Measurements from ENCODE around the gene CD47.

CD47 gene

DNA sequence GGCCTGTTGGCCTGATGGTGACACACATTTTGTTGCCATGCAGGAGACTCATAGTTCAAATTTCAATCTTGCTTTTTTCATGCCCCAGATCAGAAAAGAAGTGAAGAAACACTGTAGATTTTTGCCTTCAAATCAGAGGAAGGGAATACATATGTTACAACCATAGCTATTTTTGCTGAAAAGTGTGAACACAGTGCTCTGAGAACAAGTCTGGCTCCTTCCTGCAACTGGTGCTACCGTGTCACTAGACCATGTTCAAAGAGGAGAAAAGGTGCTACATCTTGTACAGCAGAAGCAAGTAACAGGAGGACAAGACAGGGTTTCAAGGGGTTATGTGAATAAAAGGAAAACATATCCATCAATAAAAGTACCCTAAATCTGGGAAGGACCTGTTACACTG, 44.6 kb downstream of the CD47 start:
- DNase-seq: no peak

- no peak for DNase-seq
Observed at GRCh38 chr3:108044699-108045098, 46.1 kb downstream of the CD47 start.

DNA sequence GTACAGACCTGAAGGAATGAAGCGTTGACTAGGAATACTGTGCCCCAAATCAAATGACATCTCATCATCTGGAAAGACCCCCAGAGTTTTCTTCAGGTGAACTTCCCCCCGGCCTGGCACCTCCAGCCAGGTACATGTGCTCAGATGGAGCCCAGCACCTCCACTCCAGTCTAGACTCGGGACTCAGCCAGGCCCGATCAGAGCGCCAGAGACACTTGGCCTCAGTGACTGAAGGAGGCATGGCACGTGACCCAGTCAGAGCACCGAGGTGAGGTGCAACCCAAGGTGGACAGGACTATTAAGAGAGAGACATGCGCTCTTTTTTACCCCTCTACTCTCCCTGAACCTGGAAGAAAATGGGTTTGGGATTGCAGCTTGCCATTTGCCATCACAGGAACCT, 48.5 kb downstream of the CD47 start:
- DNase-seq: no peak

- no peak for DNase-seq
Observed at GRCh38 chr3:108041253-108041652, 49.6 kb downstream of the CD47 start.

GRCh38 chr3:108037770-108038169, 53.1 kb downstream of the CD47 start:
- DNase-seq: no peak

GRCh38 chr3:108036984-108037741, 53.7 kb downstream of the CD47 start:
- no peak for DNase-seq

DNA sequence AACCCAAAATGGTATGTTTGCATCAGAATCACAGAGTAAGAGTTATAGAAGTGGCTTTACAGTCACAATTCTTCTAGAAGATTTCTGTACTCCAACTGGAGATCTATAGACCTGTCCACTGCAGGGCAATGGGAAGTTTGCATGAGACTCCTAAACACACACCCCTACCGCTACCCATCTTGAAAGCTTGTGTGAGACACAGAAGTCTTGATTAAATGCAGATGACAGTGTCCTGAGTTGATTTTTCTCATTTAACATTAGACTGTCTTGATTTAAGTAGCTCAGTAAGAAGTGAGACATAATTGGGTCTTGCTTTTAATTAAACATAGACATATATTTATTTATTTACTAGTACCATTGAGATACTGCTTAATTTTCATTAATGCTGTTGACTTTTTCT, 54.4 kb downstream of the CD47 start:
- DNase-seq: no peak

DNA sequence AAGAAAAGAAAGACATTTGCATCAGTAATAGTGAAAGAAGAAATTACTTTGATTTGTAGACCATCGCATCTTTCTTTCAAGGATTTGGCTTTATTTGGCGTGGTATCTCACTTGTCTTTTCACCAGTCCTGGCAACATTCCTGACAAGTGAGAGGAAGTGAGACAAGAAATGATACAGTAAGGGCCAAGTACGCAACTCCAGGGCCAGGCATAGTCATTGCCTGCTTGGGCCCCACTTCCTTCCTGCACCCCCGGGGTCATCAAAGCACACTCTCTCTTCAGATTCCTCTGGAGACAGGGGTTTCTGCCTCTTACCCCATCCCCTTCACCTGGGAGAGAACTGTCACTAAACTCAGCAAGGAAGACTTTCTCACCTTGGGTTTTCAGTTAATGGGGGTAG, 55.1 kb downstream of the CD47 start:
- DNase-seq: peak in 1 of 2 donors; percentile 17

- no peak for DNase-seq
Observed at GRCh38 chr3:108031895-108032294, 58.9 kb downstream of the CD47 start.

- DNase-seq: no peak
Observed at GRCh38 chr3:108030960-108031359, 59.9 kb downstream of the CD47 start.

DNA sequence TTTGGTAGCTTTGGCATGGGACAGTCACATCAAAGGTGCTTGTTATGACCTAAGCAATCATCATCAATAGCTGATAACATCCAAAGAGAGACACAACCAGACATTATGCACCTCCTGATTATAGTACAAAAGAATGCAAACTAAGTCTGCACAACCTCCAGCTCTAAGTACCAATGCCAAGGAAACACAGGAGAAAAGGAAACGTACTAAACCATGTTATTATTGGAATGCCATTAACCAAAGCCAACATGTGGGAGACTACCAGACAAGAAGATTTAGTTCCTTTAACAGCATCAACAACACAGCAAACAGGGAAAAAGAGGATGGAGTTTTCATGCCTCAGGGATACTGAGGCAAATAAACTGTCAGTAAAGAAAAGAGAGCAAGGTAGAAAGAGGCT, 61.4 kb downstream of the CD47 start:
- no peak for DNase-seq

DNA sequence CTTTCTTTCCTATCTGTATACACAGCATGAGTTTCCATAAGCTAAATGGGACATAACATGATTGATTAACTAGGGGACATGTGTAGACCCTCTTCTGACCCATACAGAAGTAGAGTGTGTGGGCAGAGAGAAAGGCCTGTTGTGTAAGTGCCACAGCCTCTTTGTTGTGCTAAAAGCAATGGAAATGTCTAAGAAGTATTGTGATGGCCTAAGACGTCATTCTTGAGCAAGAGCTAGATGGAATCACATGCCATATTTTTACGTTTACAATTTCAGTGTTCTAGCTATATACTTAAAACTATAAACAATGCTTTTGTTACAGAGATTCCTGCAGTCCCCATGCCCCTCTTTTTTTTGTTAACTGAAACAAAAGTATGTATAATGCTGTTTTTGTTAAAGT, 61.9 kb downstream of the CD47 start:
- DNase-seq: no peak

GRCh38 chr3:108025177-108025576, 65.7 kb downstream of the CD47 start:
- DNase-seq: no peak

DNA sequence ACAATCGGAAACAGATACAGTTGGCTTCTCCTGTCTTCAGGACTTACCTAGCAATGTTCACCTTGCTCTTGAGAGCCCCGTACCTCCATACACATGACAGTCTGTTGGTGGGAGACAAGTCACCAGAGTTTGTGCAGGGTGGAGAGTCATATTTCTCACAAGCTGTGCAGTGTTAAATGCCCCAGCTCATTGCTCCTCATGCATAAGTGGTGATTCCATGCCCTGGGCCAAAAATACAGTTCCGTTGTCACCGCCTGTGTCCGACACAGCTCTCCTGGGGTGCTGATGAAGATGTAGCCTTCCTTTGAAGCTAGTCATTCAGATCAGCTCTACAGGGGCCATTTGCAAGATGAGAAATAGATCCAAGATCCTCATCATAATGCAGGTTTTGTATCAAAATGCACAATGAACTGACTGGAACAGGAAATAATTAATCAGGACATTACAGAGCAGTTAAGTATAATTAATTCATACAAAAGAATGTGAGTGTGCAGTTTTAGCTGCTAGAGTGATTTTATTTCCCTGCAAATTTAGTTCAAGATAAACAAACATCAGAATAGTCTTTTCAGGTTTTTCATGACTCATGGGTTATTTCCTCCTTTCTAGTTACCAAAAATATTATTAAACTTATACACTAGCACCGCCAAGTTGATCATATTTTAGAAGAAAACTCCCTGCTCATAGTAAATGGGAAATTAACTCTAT, 66.5 kb downstream of the CD47 start:
- DNase-seq: no peak

- no peak for DNase-seq
Observed at GRCh38 chr3:108022256-108023150, 68.3 kb downstream of the CD47 start.

DNA sequence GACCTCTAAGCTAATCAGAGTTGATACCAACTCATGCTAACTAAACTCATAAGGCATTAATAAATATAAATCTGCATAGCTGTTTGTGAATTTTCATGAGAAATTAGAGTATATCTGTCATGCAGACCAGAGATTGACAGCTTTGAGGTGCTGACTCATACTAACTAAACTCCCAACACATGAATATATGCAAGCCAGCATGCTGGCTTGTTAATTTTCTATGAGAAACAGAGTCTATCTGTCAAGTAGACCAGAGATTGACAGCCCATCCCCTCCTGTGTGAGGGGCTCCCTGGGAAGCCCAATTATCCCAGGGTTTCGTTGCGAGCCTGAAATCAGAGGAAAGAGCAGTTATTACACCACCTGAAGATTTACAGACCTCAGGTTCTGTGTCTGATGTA, 69.3 kb downstream of the CD47 start:
- no peak for DNase-seq

GRCh38 chr3:108021131-108021530, 69.7 kb downstream of the CD47 start:
- no peak for DNase-seq

DNA sequence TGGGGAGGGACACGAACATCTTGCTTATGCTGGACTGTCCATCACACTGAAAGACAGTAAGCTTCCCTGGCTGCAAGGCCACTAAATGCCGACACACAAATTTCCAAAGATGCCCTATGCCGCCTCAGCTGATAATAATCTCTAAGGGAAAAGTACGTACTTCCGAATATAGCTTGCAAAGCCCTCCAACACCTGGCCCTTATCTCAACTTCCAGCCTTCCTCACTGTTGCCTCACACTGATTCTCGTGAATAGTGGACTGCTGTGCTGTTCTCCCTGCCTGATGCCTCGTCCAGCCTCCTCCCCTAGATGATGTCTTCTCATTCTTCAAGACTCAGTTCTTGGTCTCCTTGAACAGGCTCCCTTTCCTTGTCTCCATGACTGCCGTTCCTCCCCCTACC, 72.3 kb downstream of the CD47 start:
- DNase-seq: no peak

DNA sequence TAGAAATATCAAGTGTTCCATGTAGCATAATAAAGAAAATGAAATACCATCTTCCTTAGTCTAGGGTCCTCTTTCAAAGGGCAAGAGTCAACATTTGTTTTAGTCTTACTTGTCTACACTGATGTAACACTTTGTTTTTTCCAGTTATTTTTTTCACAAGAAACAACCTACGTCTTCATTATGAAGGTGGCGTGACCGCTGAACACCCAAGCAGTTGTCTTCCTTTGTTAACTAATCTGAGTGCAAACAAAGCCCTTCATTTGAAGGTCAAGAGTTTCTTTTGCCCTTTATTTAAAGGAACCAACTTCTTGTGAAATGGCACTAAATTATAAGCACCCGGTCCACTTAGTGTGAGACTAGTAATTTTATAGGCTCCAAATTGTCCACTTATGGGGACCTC, 73.2 kb downstream of the CD47 start:
- DNase-seq: no peak

- no peak for DNase-seq
Observed at GRCh38 chr3:108014943-108015342, 75.9 kb downstream of the CD47 start.

GRCh38 chr3:108013141-108014055, 77.4 kb downstream of the CD47 start:
- no peak for DNase-seq

DNA sequence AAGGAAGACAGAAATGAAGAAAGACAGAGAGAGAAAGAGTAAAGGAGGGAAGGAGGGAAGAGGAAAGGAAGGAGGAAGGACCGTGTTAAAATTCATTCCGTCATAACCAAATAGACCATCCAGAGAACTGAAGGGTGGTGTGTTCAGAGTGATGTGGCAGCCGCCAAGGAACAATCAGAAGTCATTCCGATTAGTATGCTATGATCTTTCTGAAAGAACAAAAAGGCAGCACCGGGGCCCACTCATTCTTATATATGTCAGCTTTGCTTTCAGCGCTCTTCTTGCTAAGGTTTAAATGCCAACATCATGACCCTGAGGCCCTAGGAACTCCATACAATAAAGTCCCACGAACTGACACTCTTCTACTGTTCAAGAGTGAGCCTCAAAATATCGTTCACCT, 78.5 kb downstream of the CD47 start:
- DNase-seq: no peak

DNA sequence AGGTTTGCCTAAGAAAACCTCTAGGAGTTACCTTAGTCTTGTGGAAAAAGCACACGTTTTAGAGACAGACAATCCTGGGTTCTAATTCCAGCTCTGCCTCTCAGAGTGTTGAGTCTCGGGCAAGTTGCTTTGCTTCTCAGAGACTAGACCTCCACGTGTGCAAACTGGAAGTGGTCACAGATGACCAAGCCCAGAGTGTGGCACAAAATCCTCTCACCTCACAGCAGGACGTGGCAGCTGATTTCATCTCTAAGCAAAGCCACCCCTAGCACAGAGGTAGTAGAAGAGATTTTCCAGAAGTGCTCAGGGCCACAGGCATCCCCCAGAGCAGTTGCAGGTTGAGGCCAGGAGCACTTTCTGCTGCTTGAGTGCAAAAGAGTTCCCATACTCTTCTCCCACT, 79.2 kb downstream of the CD47 start:
- DNase-seq: no peak
